Loucy (cell line): ENCODE data around the gene VEPH1.

Experiments used
- EZH2phosphoT487 ChIP-seq: fragments of 200-600 bp; IDR thresholded peaks from 2 replicates; pipeline ENCODE4 v1.6.1; 2018; ENCODE audit warnings: antibody characterized with exemption, mild to moderate bottlenecking, moderate library complexity, borderline replicate concordance
- TF ChIP-seq, protein P1 (sequence below): fragments of 200-600 bp; sonication (generic); conservative IDR thresholded peaks from 2 replicates; pipeline ENCODE4 v1.5.1; 2014; ENCODE audit warnings: mild to moderate bottlenecking, antibody characterized with exemption, low read length

DNA sequence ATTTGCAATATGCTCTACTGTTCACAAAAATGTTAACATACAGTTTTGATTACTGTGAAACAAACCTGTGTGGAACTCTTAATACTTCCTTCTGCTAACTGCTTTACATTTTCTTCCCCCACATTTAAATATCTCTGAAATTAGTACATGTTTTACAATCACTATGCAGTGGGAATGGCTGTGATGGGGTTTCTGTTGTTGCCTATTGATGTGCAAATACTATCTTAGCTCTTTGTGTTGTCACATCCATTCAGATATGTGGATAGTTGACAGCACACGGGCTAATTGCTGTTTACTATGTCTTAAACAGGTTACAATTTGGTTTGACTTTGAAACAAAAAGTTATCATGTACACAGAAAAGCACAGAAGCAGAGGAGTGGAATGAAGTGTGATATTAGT lies 247.4 kb downstream of the VEPH1 start:
- TF ChIP-seq, protein P1, sequence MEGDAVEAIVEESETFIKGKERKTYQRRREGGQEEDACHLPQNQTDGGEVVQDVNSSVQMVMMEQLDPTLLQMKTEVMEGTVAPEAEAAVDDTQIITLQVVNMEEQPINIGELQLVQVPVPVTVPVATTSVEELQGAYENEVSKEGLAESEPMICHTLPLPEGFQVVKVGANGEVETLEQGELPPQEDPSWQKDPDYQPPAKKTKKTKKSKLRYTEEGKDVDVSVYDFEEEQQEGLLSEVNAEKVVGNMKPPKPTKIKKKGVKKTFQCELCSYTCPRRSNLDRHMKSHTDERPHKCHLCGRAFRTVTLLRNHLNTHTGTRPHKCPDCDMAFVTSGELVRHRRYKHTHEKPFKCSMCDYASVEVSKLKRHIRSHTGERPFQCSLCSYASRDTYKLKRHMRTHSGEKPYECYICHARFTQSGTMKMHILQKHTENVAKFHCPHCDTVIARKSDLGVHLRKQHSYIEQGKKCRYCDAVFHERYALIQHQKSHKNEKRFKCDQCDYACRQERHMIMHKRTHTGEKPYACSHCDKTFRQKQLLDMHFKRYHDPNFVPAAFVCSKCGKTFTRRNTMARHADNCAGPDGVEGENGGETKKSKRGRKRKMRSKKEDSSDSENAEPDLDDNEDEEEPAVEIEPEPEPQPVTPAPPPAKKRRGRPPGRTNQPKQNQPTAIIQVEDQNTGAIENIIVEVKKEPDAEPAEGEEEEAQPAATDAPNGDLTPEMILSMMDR: no peak
- no peak for TF ChIP-seq EZH2phosphoT487
